ENCODE measurements around the gene PAFAH2.

The PAFAH2 gene

GRCh38 chr1:26010825-26011224, 13.0 kb upstream of the PAFAH2 start:
- H3K4me1 ChIP-seq, result peaks cover 32 to 84% (median 67%) of the 10 kb centered on the region in 10 experiments
- TF ChIP-seq Cebpa-rat (IDR thresholded peaks at IDR 0.05), result no peak
- H3K36me3 ChIP-seq, result no peaks in the 10 kb centered on the region
- H3K4me3 ChIP-seq, result no peak overlapping the region
- H4K20me1 ChIP-seq, result no peaks in the 10 kb centered on the region
- H3K9me3 ChIP-seq (replicated peaks in 1 of 11), result no peaks in the 10 kb centered on the region
- H3K9ac ChIP-seq, result peak overlapping the region in 1 of 11 experiments; percentile 19; a peak in 1 of 22 replicates
- H3K27me3 ChIP-seq, result no peaks in the 10 kb centered on the region
- peak overlapping the region in 7 of 11 experiments; percentile 0 to 50 (median 19); a peak in 10 of 22 replicates for H3K4me2 ChIP-seq
- peak overlapping the region in 3 of 11 experiments; percentile 14 to 31 (median 27); a peak in 3 of 22 replicates for H3K27ac ChIP-seq

GRCh38 chr1:26009796-26010447, 12.1 kb upstream of the PAFAH2 start:
- Histone ChIP-seq H3K4me3 (no peak overlapping the region), H3K4me2 (peak overlapping the region in 3 of 11 experiments; percentile 8 to 25 (median 10); a peak in 5 of 22 replicates), H3K27ac (0 out of 22 replicates have a peak overlapping the region, but pooled peaks of 1 of the 11 experiments have one; percentile 5), H3K27me3 (no peaks in the 10 kb centered on the region), H3K9me3 (replicated peaks in 1 of 11) (no peaks in the 10 kb centered on the region), H3K36me3 (no peaks in the 10 kb centered on the region), H4K20me1 (no peaks in the 10 kb centered on the region), H3K4me1 (peaks cover 23 to 81% (median 60%) of the 10 kb centered on the region in 10 experiments), H3K9ac (no peak overlapping the region)
- no peak for TF ChIP-seq Cebpa-rat (IDR thresholded peaks at IDR 0.05)

GRCh38 chr1:26006710-26007109, 8.8 kb upstream of the PAFAH2 start:
- H3K4me1 ChIP-seq, result peaks cover 19 to 71% (median 48%) of the 10 kb centered on the region in 10 experiments
- no peak overlapping the region for H3K27ac ChIP-seq
- H3K36me3 ChIP-seq, result no peaks in the 10 kb centered on the region
- no peak for TF ChIP-seq Cebpa-rat (IDR thresholded peaks at IDR 0.05)
- no peak overlapping the region for H3K9ac ChIP-seq
- H4K20me1 ChIP-seq, result no peaks in the 10 kb centered on the region
- H3K4me3 ChIP-seq, result no peak overlapping the region
- H3K9me3 ChIP-seq (replicated peaks in 1 of 11), result no peaks in the 10 kb centered on the region
- H3K4me2 ChIP-seq, result peak overlapping the region in 4 of 11 experiments; percentile 11 to 60 (median 32); a peak in 3 of 22 replicates
- no peaks in the 10 kb centered on the region for H3K27me3 ChIP-seq

GRCh38 chr1:26005434-26006105, 7.7 kb upstream of the PAFAH2 start:
- H3K36me3 ChIP-seq, result no peaks in the 10 kb centered on the region
- H3K4me3 ChIP-seq, result no peak overlapping the region
- no peak for TF ChIP-seq Cebpa-rat (IDR thresholded peaks at IDR 0.05)
- H3K4me1 ChIP-seq, result peaks cover 9 to 60% (median 41%) of the 10 kb centered on the region in 10 experiments
- no peaks in the 10 kb centered on the region for H4K20me1 ChIP-seq
- H3K9me3 ChIP-seq (replicated peaks in 1 of 11), result no peaks in the 10 kb centered on the region
- no peak overlapping the region for H3K9ac ChIP-seq
- H3K27me3 ChIP-seq, result no peaks in the 10 kb centered on the region
- H3K27ac ChIP-seq, result no peak overlapping the region
- peak overlapping the region in 1 of 11 experiments; percentile 14; a peak in 1 of 22 replicates for H3K4me2 ChIP-seq

- Histone ChIP-seq H3K9me3 (replicated peaks in 1 of 11) (no peaks in the 10 kb centered on the region), H3K36me3 (no peaks in the 10 kb centered on the region), H3K27ac (peak overlapping the region in 6 of 11 experiments; percentile 11 to 61 (median 43); a peak in 6 of 22 replicates), H3K4me1 (peaks cover 9 to 46% (median 34%) of the 10 kb centered on the region in 10 experiments), H3K27me3 (no peaks in the 10 kb centered on the region), H3K4me2 (peak overlapping the region; percentile 21 to 74 (median 64); a peak in 21 of 22 replicates), H3K4me3 (no peak overlapping the region; a peak in 1 of 20 replicates), H3K9ac (peak overlapping the region in 1 of 11 experiments; percentile 37; a peak in 1 of 22 replicates), H4K20me1 (no peaks in the 10 kb centered on the region)
- TF ChIP-seq Cebpa-rat (IDR thresholded peaks at IDR 0.05), result no peak
Observed at GRCh38 chr1:26003756-26004155, 5.9 kb upstream of the PAFAH2 start.

- Histone ChIP-seq H3K27ac (peak overlapping the region in 6 of 11 experiments; percentile 11 to 61 (median 43); a peak in 4 of 22 replicates), H3K4me1 (peaks cover 13 to 50% (median 38%) of the 10 kb centered on the region in 10 experiments), H3K27me3 (no peaks in the 10 kb centered on the region), H3K36me3 (no peaks in the 10 kb centered on the region), H3K9me3 (replicated peaks in 1 of 11) (no peaks in the 10 kb centered on the region), H3K9ac (no peak overlapping the region), H4K20me1 (no peaks in the 10 kb centered on the region), H3K4me2 (peak overlapping the region; percentile 21 to 74 (median 64); a peak in 20 of 22 replicates), H3K4me3 (no peak overlapping the region)
- peak in 10 of 11 experiments; percentile 27 to 88 (median 80); a peak in 16 of 22 replicates for TF ChIP-seq Cebpa-rat (IDR thresholded peaks at IDR 0.05)
Observed at GRCh38 chr1:26003262-26003661, 5.4 kb upstream of the PAFAH2 start.

GRCh38 chr1:25999041-25999800, 1.4 kb upstream of the PAFAH2 start:
- H3K4me2 ChIP-seq, result peak overlapping the region in 6 of 11 experiments; percentile 50 to 83 (median 62); a peak in 8 of 22 replicates
- H3K9me3 ChIP-seq (replicated peaks in 1 of 11), result no peaks in the 10 kb centered on the region
- no peaks in the 10 kb centered on the region for H3K36me3 ChIP-seq
- no peaks in the 10 kb centered on the region for H3K27me3 ChIP-seq
- no peak overlapping the region for H3K4me3 ChIP-seq
- peaks cover 34 to 56% (median 52%) of the 10 kb centered on the region in 10 experiments for H3K4me1 ChIP-seq
- no peaks in the 10 kb centered on the region for H4K20me1 ChIP-seq
- no peak for TF ChIP-seq Cebpa-rat (IDR thresholded peaks at IDR 0.05)
- peak overlapping the region in 3 of 11 experiments; percentile 52 to 60 (median 58); a peak in 7 of 22 replicates for H3K9ac ChIP-seq
- H3K27ac ChIP-seq, result peak overlapping the region in 5 of 11 experiments; percentile 50 to 99 (median 68); a peak in 8 of 22 replicates

GRCh38 chr1:25996966-25997827, 666 bp downstream of the PAFAH2 start:
- H3K4me3 ChIP-seq, result peak overlapping the region; percentile 60 to 77 (median 68)
- peaks cover 0 to 6% (median 0%) of the 10 kb centered on the region in 11 experiments; a peak in 1 of 22 replicates for H3K36me3 ChIP-seq
- no peaks in the 10 kb centered on the region for H4K20me1 ChIP-seq
- peak in 10 of 11 experiments; percentile 65 to 99 (median 96); a peak in 21 of 22 replicates for TF ChIP-seq Cebpa-rat (IDR thresholded peaks at IDR 0.05)
- peak overlapping the region; percentile 82 to 100 (median 98) for H3K27ac ChIP-seq
- peak overlapping the region; percentile 85 to 98 (median 90) for H3K4me2 ChIP-seq
- peaks cover 33 to 60% (median 55%) of the 10 kb centered on the region in 10 experiments for H3K4me1 ChIP-seq
- H3K9me3 ChIP-seq (replicated peaks in 1 of 11), result no peaks in the 10 kb centered on the region
- H3K9ac ChIP-seq, result peak overlapping the region; percentile 81 to 96 (median 88)
- H3K27me3 ChIP-seq, result no peaks in the 10 kb centered on the region
